CD4-positive, alpha-beta T cell treated with Interleukin-6 at 100 ng/mL for 8 hours (primary cell): ENCODE results near the gene CCT8.
A peak's percentile ranks its signal among the peaks of the same experiment; 100 is the strongest.

Source experiments
- DNase-seq: peaks from one replicate; pipeline ENCODE4 v3.0.0-alpha.2; 2020; ENCODE audit warnings: mixed read lengths, low spot score

Gene CCT8

GRCh38 chr21:29077651-29078090, 4.2 kb upstream of the CCT8 start:
- peak; percentile 19 for DNase-seq

DNA sequence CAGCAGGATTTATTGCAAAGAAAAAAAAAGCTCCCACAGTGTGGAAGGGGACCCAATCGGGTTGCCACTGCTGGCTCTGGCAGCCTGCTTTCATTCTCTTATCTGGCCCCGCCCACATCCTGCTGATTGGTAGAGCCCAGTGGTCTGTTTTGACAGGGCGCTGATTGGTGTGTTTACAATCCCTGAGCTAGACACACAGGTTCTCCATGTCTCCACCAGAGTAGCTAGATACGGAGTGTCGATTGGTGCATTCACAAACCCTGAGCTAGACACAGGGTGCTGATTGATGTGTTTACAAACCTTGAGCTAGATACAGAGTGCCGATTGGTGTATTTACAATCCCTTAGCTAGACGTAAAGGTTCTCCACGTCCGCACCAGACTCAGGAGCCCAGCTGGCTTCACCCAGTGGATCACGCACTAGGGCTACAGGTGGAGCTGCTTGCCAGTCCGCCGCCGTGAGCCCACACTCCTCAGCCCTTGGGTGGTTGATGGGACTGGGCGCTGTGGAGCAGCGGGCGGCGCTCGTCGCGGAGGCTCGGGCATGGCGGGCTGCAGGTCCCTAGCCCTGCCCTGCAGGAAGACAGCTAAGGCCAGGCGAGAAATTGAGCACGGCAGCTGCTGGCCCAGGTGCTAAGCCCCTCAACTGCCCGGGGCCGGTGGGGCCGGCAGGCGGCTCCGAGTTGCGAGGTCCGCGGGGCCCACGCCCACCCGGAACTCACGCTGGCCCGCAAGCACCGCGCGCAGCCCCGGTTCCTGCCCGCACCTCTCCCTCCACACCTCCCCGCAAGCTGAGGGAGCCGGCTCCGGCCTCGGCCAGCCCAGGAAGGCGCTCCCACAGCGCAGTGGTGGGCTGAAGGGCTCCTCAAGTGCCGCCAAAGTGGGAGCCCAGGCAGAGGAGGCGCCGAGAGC, 3.5 kb upstream of the CCT8 start:
- peak; percentile 60 for DNase-seq

DNA sequence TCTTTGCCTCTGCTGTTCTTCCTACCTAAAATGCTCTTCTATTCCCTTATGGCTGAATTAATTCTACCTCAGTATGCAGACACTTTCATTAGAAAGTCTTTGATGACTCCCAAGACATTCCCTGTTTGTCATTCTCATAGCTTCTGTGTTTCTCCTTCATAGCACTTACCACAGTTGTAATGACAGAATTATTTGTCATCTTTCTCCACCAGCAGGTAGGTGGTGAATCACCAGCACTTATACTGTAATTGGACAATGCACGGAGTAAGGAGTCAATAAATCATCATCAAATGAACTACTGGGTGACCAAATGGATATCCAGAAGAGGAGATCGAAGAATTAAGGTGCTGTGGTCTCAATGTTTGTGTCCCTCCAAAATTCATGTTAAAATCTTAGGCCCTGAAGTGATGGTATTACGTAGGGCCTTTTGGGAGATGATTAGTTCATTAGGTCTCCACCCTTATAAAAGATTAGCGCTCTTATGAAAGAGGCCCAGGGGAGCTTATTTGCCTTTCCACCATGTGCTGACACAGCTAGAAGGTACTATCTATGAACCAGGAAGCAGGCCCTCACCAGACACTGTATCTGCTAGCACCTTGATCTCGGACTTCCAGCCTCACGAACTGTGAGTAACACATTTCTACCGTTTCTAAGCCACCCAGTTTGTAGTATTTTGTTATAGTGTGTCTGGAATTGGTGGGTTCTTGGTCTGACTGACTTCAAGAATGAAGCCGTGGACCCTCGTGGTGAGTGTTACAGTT, 2.4 kb upstream of the CCT8 start:
- DNase-seq, result no peak

DNA sequence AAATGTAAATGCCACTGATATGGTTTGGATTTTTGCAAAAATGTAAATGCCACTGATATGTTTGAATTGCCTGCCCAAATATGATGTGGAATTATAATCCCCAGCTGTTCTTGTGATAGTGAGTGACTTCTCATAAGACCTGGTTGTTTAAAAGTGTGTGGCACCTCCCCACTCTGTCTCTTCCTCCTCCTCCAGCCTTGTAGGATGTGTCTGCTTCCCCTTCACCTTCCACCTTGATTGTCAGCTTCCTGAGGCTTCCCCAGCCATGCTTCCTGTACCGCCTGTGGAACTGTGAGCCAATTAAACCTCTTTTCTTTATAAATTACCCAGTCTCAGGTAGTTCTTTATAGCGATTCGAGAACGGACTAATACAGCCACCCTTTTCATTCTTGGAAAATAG, 1.3 kb upstream of the CCT8 start:
- DNase-seq, result no peak

- no peak for DNase-seq
Observed at GRCh38 chr21:29074007-29074376, 544 bp upstream of the CCT8 start.

DNA sequence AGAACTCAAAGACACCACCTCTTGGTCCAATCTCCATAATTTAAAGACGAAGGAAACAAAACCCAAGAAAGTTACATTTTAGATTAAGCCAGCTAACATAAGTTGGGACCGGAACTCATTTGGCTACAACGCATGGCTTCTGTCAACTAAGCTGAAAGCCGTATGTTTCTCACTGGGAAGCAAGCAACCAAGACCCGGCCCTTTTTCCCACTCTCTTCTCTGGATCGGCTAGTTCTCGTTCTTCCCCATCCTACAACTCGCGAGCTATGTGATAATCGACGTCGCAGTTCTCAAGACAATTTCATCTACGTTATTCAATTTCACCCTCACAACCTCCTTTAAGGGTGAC, 601 bp downstream of the CCT8 start:
- DNase-seq, result no peak

- DNase-seq, result no peak
Observed at GRCh38 chr21:29064850-29065481, 8.5 kb downstream of the CCT8 start.

DNA sequence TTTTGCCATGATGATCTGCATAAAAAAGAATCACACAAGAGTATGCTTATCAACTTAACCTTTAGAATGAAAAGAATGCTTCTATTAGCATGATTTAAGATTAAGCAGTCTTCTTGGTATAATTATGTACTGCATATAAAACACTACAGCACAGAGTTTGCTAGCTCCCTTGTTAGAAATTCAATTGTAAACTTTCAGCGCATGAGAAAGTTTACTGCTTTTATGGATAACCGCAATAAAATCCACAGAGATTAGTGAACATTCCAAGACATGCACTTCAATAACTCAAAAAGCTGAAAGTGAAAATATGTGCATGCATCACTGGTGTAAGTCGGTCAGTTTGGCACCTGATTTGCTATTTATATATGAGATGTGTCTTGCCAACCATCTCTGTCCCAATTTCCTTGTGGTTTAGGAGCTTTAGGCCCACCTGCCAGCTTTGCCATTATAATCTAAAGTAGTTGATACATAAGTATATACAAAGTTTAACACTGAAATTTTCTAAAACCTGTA, 16.9 kb downstream of the CCT8 start:
- DNase-seq, result no peak

DNA sequence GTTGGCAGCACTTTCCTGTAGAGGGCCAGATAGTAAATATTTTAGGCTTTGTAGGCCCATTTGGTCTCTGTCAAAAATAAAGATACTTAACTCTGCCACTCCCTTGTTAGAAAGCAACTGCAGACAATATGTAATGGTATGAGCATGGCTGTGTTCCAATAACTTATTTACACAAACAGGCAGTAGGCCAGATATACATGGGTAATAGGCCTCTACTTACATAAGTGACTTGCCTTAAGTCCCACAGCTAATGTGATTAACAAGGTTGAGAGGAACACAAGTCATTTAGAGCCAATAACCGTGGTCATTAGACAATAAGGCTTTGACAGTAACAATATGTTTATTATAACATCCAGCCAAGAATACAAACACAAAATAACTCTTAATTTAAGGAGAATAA, 17.4 kb downstream of the CCT8 start:
- no peak for DNase-seq

- no peak for DNase-seq
Observed at GRCh38 chr21:29055080-29055479, 18.4 kb downstream of the CCT8 start.

- no peak for DNase-seq
Observed at GRCh38 chr21:29053656-29054055, 19.8 kb downstream of the CCT8 start.

DNA sequence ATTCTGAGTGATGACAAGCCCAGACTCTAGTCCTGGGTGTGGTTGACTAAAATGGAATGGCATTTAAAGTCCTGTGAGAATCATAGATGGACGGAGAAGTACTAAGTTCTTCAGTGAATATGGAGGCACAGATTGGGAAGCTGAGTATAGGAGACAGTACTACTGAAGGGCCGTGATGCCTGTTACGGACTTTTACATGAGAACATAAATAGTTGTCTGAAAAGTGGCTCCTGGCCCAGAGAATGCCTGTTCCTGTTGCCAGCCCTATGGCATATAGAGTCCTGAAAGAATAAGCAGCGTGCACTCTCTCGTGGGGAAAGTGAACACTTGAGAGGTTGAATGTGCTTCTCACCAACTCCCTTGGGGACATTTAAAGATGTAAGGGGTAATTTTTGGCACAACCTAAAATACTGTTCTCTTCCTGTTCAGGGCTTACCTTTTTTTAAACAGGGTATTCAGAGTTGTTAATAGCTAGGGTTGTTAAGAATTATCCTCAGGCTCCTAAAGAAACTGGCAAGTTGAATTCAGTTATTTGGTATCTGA, 20.4 kb downstream of the CCT8 start:
- no peak for DNase-seq

DNA sequence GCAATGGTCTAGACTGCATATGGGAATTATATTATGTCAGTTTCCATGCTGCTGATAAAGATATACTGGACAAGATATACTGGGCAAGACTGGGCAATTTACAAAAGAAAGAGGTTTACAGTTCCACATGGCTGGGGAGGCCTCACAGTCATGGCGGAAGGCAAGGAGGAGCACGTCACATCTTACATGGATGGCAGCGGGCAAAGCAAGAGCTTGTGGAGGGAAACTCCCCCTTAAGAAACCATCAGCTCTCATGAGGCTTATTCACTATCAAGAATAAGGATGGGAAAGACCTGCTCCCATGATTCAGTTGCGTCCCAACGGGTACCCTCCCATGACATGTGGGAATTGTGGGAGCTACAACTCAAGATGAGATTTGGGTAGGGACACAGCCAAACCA, 21.2 kb downstream of the CCT8 start:
- DNase-seq, result no peak

DNA sequence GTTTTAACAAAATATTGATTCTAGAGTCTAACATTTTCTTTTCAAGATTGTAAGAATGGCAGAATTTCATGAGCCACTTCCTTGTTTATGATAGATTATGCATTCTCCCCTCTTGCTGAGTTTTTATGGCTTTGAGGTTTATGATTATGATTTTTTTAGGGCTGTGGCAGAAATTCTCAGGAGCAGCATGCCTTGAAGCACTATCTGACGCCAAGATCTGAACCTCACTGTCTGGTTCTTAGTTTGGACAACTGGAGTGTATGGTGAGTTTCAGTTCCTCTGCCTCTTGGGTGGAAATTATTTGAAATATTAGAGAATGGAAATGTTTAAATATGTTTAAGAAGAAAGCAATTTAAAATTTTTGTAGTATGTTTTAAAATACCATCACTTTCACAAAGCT, 38.8 kb downstream of the CCT8 start:
- no peak for DNase-seq

GRCh38 chr21:29033871-29034270, 39.6 kb downstream of the CCT8 start:
- no peak for DNase-seq

- DNase-seq, result no peak
Observed at GRCh38 chr21:29033301-29033700, 40.1 kb downstream of the CCT8 start.

DNA sequence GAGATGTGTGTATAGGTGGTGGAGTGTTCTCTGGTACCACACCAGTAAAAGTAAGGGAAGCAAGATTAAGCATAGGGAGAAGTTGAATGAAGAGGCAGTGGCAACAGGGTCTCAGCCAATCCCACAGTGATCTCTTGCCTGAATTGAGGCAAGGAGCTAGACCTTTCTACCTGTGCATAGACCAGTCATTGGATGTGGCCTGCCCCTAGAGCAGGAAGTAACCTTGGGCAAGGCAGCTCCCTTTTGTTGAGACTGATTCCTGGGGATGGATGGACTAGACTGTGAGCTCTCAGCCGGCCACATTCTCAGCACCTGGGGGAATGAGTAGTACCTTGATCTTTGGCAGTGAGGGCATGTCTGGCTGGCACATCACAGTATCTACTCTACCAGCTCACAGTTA, 42.5 kb downstream of the CCT8 start:
- no peak for DNase-seq

- DNase-seq, result no peak
Observed at GRCh38 chr21:29029524-29029923, 43.9 kb downstream of the CCT8 start.

DNA sequence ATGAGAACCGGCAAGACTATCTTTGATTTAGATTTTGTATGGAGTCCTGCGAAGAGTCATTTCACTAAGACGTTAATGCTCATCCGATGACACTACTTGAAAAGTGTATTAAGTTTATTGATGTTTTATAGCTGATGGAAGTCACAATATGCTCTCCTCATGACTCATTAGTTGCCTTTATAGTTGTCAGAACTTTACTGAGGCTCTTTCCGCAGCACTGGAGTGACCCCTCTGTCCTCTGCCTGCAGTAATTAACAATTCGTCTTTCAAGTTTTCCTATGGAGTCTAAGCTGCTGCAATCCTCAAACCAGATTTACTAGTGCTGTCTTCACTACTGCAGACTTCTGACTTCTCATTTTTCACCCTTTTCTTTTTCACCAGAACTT, 48.1 kb downstream of the CCT8 start:
- DNase-seq, result no peak

DNA sequence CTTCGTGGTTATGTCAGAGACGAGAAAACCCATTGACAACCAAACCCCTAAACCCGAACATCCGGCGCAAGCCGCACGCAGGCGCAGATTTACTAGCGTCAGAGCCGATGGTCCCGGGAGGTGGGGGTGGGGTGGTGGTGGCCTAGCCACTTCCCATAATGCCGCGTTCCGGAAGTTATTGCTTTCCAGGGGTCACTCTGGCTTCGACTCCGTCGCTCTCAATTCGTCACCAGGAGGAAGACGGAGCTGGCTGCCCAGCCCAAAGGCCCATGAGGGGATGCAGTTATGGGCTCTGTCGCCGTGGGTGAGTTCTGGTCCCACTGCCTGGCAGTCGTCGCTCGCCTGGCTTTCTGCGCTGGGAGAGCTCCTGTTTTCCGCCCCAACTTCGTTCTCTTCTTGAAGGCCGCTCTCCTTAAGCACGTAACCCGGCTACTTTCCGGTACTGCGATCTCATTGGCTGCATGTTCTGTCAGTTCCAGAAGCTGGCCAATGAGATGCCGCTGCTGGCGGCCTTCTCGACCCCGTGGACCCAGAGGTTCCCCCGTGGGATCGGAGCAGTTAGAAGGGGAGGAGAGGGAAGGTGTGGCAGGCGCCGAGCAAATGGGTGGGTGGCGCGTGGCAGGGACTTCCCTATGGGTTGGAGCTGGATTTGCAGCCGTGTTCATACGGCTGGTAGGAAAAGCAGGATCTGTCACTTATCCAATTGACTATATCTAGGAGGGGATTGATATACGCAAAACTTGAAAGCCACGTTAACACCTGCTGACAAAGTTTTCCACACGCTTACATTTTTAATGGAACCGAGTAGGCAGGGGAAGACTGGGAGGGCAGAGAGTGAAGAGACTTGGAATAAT, 48.7 kb downstream of the CCT8 start, which contains the start of gene USP16:
USP16 (plus strand) TSS at position 195 of the 854 bp plus-strand sequence. CDS start 3,246 bp downstream, outside the sequence.
- peak; percentile 94 for DNase-seq

DNA sequence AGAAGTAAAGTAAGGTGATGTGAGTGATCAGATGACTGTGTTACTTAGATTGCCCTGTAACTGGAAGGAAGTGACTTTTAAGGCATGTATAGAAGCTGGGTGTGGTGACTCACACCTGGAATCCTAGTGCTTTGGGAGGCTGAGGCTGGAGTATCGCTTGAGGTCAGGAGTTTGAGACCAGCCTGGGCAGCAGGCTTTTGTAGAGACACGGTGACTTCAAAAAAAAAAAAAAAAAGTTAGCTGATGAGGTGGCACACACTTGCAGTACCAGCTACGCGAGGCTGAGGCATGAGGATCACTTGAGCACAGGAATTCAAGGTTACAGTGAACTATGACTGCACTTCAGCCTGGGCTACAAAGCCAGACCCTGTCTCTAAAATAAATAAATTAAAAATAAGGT, 51.3 kb downstream of the CCT8 start:
- DNase-seq, result peak; percentile 6
